GM19043 (cell line): ENCODE results near the gene ITM2C.

Source experiments
- ATAC-seq: cut with Tn5 transposase; IDR thresholded peaks from one replicate; pipeline ENCODE4 v1.9.1; 2021; ENCODE audit warnings: low read depth; ENCODE audit not compliant: unreplicated experiment

The ITM2C gene

DNA sequence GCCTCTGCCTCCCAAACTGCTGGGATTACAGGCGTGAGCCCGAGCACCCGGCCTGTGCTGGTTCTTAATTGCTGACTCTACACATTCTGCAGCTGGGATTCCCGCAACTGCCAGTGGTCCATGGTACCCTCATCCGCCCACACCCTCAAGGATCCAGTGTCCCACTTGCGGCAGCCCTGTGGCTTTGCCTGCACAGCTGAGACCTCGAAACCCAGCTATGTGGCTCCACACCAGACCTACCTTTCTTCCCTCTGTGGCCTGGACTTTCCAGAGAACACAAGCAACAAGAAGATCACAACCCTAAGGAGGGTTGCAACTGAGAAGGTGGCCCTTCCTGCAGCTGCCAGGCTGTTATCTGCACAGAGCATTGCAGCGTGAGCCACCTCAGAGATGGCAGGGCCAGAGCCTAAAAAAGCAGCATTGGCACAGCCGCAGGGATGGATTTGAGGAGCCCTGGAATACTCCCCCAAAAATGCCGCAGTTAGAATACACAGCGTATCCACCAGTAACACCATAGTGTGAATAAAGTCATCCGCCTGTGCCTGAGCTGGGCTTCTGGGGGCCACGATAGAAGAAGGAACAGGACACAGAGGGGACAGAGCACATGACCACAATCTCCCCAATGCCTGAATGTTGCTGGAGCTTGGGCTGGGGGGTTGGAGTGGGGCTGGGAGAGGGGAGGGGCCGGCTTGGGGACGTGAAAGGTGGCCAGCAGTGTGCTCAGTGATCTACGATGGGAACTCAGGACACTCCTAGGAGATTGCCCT lies 58.4 kb downstream of the ITM2C start:
- ATAC-seq, result no peak

DNA sequence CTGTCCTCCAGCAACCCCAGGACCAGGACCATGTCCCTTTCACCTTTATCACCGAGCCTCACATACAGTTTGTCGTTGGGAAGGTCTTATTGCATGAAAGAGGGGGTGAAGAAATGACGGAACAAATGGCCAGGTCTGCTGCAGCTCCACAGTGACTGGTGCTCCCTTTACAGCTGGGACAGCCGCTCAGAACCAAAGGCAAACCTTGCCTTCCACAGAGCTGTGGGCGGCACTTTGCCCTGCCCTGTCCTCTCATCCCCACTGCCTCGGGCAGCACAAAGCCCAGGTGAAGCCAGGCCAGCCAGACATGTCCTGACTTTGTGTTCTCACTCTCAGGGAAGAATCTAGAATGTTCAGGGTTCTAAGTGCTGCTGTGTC lies 59.3 kb downstream of the ITM2C start:
- no peak for ATAC-seq

DNA sequence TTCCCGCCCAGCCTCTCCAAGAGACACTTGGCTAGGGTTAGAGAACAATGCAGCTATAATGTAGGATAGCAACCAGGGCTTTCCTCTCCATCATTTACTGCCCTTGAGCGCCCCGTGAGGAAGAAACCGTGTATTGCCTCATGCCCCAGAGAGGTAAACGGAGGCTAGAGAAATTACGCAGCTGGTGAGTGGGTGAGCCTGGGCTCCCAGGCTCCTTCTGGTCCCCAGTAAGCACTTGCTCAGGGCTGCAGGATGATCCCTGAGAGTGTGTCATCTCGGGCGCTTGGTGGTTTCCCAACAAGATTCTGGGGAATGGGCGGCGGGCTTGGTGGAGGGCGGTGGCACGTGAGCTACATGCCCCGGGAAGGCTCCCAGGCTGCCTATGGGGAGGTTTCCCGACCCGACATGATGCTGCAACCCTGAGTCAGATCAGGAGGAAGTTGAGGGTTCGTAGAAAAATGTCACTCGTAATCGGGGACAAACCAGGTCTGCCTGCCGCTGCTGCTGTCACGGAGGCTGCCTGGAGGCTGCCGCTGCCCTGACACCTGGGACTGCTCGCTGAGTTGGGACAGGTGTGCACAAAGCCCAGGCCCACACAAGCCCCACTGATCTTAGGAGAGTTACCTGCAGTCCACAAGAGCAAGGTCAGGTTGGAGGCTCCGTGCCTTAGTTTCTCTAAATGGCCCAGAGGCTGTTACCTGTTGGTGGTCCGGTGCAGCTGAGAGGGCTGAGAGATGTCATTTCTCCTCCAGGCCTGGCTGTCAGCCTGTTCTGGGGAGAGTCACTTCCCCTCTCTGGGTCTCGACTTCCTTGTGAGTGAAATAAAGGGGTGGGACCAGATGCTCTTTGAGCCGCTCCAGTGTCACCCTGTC lies 60.0 kb downstream of the ITM2C start, which contains the start of gene GPR55:
Gene GPR55 (minus strand): TSS at position 773 of the 872 bp plus-strand sequence. CDS start 14,280 bp downstream, outside the sequence.
- ATAC-seq, result peak; percentile 45

DNA sequence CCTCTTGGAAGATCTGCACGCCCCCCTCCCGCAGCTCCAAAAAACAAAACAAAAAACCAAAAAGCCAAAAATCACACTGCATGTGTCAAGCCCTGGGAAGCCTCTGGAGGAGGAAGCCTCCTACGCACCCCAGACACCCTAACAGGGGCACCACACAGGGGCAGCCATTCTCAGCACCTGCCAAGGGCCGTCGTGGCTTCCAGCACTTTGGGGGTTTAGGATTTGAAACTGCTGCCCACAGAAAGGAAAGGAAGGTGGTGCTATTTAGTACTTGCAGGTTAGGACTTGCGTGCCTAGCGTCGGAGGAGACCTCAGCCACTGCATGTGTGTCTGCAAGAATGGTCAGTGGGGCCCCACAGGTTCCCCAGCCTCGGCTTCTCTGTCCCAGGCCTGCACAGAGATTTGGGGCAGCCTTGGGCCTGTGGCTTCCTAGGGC lies 60.7 kb downstream of the ITM2C start:
- ATAC-seq, result peak; percentile 16

DNA sequence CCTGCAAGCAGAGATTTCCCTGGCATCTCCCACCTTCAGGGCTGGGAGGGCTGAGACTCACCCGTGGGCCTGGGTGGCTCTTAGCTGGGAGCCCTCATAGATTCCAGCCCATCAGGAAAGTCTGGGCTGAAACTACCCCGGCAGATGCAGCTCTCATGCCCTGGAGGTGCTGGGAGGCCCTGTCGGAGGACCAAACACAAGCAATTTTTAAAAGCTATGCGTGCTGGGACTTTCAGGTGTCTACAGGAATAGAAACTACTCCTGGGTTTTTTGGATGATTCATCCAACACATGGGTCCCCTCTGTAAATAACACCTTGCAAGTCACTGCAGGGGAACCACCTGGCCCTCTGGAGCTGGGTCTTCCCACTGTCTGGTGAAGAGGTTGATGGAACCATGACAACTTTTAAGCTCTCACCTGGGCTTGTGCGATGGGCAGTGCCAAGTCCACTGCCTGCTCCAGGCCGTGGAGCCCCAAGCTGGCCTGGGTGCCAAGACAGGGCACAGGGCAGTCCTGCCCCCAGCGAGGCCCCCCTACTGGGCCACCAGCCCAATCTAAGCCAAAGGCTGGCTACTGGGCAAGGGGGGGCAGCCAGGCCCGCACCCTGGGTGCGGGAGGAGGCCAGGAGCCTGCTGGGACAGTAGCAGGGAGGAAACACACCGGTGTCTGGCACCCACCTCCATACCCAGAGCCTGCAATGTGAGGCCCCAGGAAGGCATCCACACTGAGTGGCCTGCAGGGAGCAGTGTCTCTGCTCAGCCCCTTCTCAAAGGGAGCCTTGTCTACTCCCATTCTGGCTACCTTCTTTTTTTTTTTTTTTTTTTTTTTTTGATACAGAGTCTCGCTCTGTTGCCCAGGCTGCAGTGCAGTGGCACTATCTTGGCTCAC lies 61.4 kb downstream of the ITM2C start:
- ATAC-seq, result peak; percentile 29

DNA sequence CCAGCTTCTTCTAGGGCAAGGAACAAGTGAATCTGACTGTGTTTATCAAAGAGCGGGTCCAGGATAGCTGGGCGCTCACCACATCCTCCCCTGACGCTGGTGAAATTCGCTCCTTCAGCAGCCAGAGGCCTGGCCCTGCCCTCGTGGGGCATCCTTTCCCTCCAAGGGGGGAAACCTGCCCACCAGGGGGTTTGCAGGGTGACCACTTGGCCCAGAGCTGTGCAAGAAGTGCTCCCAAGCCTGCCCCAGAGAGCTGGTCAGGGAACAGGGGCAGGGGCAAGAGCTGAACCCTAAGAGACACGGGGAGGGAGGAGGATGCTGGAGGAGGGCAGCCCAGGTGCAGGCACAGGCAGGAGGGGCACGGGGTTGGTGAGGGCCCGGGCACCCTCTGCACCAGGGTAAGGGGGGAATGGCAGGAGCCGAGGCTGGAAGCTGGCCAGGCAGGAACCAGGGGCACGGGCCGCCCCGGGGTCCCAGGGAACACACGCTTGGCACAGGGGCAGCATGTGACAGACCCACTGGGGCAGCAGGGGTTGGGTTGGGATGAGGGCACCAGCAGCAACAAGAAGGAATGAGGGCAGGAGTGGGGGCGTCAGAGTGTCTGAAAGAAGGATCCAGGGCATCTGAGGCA lies 63.1 kb downstream of the ITM2C start:
- no peak for ATAC-seq
